Stimulated activated CD4-positive, alpha-beta T cell treated with anti-CD3 and anti-CD28 coated beads, Interleukin-1b, Interleukin-23, amount 100 ng/mL, for 24 hours (primary cell): Measurements from ENCODE around the gene ADAMTS8.

Source experiments
- DNase-seq, 4 experiments: peaks; one replicate each; pipeline ENCODE4 v3.0.0-alpha.2; 2020; ENCODE audit warnings: low read depth in 4 of 4, low spot score in 1 of 4

Gene ADAMTS8

DNA sequence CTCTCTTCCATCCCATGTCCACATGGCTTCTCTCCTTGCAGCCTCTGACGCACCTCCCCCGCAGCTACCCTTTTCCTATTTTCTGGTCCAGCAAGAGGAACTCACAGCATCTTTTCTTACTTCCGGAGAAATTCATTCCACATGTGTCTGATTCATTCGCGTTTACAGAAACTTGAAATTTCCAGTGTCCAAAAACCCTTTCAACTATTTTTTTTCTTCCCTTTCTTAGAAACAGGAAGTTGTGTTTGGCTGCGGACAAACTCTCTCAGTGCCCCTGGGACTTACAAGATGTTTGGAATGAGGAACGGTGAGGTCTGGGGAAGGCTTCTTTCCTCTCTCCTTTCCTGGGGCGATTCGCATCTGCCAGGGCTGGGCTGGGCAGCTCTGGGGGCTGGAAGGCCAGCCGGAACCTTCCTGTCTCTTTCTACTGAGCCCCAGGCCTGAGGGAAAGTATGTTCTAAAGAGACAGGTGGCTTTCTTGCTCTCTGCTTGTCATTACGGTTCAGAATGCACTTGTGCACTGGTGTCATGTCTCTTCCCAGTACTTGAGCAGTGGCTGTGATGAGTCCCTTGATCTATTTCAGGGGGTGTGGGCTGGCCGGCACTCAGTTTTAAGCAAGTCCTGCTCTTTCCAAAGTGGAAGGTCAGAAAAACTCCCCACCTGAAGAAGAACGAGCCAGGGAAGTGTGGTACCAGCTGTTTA, 27.5 kb downstream of the ADAMTS8 start:
- no peak for DNase-seq

DNA sequence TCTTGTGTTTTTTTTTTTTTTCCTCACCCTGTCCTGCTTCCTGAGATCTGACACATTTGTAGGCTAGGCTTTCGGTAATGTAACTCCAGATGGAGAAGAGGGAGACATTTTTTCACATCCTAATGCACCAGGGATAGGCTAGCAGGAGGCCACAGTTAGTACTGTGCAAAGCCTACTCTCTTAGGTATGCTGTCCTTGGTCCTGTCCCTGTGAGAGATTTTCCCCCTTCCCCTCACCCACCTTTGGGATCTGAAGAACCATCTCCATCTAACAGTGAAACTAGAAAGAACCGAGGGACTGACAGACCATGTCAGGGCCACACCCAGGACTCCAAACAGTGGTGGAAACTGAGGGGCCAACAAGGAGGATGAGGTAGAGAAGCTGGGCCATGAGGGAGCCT, 29.2 kb downstream of the ADAMTS8 start:
- DNase-seq, result no peak

DNA sequence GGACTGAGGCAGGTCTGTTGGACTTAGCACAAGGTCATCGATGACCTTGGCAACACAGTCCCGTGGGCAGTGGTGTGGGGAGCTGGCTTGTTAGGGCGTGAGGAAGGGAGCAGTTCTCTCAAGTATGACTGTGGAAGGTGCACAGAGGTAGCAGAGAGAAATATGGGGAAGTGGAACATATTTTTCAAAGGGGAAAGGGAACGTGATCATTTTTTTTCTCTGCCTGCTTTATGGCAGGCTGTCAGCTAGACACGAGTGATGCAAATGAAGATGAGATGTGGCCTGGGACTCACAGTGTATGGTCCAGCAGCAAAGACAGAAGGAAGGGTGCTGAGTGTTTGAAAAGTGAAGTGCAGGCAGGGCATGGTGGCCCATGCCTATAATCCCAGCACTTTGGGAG, 30.6 kb downstream of the ADAMTS8 start:
- DNase-seq, result no peak

DNA sequence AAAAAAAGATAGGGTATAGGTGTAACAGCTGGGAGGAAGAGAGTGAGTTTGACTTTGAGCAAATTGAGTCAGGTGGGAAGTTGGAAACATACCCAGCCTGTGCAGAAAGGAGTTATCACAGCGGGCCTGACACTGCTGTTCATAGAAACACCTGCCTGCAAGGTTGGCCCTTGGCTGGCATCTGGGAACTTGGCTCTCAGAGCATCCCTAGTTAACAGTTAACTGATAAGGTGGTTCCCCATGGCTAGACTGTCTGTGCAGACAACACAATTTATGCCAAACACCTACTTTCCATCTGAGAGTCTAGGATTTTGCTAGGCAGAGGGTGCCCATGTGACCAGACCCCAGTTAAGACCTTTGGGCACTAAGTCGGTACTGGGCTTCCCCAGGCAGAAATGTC, 31.4 kb downstream of the ADAMTS8 start:
- no peak for DNase-seq

DNA sequence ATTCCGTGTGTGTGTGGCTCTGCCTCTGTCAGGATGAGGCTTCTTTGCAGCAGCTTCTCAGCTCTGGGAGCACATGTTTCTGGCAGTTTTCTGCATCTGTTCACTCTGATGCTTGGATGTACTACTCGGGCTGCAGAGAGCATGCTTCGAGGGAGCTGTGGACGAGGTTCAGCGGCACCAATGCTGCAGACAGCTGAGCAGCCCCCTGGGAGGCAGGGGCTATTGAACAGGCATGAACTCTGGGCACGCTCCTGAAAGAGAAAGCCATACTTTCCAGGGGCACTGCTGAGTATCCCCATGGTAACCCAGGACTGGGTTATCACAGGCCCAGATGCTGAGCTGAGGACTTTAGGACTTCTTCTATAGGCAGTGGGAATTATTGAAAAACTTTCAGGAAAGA, 33.8 kb downstream of the ADAMTS8 start:
- no peak for DNase-seq

DNA sequence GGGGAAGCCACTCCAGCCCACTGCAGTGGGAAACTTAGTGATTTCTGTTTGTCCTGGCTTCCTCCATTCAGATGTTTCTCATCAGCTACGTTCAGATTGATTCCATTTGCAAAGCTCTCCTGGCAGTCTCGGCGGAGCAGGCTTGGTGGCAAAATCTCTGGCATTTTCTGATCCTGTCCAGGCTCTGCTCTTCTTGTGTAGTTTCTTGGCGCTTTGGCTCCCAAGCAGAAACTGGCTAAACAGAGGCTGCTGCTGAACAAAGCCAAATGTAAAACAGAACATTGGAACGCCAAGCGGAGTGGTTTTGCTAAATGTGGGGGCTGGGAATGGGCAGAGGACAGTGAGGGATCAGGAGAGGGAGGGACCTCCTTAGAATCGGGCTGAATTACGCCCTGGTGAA, 36.7 kb downstream of the ADAMTS8 start:
- no peak for DNase-seq

DNA sequence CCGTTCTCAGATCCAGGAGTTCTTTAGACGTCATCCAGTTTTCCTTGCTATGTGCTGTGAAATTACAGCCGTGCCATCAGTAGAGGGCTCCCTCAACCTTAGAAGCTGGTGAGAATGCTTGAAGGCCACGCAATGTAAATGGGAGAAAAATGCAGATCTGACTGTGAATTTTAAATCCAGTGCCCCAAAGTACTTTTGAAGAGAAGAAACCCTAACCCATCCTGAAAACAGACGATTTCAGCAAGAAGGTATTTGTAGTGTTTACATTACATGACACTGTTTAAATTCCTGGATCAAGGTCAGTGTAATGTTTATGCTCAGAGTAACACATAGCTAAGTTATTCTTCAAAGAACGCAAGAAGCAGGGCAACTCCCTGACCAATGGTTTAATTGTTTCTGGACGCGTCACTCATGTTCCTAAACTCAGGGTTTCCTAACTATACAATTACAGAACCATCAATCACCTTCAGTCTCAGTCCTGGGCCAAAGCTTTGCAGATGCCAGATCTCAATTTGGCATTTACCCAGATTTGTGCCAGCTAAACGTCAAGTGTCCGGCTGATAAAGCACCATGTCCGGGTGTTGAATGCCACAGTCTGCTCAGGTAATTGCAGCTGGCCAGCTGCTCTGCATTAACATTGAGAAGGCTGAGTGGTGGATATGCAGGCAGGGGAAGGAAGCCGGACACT, 38.2 kb downstream of the ADAMTS8 start:
- DNase-seq, result no peak

DNA sequence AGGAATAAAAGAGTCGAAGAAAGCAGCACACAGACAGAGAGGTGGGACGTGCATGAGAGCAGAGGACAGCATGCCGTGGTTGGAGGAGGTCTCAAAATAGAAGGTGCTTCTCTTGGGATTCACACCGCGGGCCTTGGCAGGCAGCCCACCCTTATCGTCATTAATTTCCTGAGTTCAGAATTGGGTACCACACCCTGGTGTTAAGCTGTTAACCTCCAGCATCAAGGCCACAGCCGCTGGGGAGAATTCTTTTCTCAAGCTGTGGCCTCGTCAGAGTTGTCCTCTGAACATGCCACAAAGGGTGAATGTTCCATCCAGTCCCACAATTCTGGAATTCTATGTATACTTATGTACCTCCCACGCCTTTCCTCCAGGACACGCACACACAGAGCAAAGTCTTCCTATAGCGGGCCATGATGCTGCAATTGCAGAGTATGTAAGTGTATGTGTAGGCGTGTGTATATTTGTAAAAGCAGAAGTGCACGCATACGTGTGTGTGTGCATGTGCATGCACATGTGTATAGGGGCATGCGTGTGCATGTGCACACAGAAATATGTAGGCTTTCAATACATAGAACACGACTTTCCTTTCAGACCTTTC, 39.0 kb downstream of the ADAMTS8 start:
- DNase-seq, result no peak

DNA sequence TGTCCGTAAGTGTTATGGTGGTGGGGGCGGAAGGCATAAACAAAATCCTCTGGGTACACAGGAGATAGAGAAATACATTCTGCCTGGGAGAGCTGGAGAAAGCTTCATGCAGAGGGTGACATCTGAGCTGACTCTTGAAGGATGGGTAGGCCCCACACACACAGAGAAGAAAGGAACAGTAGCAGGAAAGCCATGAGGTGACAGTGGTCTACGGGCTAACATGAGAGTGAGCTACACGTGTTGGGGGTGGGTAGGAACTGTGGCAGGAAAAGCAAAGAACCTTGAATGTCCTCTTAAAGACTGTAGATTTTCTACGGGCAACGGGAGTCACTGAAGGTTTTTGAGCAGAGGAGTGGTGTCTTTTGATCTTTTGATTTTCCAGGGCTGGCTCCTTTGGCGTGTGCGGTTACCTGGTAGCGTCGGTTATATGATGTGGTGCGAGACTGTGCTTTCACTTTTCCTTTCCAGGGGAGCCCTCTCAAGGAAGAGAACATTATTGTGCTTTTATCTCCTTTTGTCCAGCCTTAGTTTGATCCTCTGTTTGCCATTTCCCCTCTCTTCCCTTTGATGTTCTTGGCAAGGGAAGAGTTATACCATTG, 39.7 kb downstream of the ADAMTS8 start:
- peak in 1 of 4 experiments; percentile 4 for DNase-seq

DNA sequence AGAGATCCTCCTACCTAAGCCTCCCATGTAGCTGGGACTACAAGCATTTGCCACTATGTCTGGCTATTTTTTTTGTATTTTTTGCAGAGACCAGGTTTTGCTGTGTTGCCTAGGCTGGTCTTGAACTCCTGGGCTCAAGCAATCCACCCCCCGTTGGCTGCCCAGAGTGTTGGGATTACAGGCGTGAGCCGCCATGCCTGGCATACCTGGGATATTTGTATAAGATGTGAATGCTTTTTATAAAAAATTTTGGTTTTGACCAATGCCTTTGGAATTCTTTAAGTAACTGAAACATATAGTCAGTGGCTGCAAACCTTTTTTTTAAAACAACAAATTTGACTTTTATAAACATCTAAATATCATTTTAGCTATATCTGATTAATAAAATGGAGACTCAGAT, 42.4 kb downstream of the ADAMTS8 start:
- no peak for DNase-seq

DNA sequence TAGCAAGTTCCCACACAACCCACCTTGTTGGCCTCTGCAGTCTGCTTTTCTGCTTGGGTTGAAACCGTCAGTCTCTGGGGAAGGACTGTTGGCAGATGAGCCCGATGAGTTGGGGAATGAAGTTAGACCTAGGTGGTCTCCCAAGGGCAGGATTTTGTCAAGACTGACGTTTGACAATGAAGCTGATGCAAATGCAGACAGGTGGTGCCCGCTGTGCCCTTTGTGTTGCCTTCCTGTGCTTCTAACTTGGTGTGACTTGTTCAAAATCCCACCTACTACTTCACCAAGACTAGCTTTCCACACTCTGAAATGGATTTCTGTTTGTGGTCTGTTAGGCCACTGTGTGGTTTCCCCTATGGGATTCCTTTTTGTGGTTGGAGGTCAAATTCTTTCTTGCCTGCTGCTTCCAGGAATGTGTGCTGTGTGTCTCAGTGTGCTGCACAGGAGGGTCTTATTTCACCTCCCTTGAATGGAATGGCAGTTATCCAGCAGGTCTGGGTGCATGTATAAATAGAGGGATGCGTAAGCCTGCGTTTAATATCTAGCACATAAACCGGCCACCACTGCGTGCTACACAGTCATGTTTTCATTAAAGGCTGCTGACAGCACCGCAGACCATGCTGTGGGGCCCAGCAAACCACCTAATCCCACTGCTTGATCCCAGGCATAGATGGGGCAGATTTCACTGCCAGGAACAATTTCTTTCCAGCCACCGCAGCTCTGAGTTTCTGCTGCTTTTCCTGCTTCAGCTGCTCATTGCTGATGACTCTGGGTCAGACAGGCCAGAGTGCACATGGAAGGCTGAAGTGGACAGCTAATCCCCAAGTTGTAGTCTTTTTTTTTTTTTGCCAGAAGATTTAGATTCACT, 44.8 kb downstream of the ADAMTS8 start:
- DNase-seq, result no peak

DNA sequence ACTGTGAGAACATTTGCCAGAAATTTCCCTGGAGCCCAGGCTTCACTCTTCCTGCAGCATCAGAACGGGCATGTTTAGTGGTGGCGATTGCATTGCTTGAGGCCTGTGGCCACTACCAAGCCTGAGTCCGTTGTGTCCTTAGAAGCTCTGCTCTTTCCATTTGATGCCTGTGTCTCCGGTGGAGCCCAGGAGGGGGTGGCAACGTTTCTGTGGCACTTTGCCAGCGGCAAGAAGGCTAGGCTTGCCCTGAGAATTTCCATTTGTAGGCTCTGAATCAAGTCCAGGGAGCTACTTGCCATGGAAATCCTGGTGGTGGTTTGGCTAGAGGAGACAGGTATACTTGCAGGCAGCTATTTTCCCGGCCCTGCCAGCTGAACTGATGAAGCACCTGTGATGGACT, 47.1 kb downstream of the ADAMTS8 start:
- DNase-seq, result no peak

DNA sequence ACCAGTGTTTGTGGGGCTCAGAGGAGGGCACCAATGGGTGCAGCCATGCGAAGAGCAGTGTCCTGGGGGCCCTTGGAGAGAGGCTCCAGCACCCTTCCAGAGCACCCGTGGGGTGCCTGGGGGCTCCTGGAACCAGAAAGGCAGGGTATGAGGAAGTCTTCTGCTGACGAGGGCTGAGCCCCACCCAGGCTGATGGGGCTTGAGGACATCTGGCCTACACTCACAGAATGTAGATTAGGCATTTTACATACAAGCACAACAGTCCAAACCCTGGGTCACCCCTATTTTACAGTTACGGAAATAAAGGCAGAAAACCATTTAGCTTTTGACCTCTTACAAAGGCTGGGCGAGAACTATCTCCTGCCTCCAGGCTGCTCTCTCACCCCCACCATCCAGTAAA, 47.6 kb downstream of the ADAMTS8 start:
- no peak for DNase-seq

DNA sequence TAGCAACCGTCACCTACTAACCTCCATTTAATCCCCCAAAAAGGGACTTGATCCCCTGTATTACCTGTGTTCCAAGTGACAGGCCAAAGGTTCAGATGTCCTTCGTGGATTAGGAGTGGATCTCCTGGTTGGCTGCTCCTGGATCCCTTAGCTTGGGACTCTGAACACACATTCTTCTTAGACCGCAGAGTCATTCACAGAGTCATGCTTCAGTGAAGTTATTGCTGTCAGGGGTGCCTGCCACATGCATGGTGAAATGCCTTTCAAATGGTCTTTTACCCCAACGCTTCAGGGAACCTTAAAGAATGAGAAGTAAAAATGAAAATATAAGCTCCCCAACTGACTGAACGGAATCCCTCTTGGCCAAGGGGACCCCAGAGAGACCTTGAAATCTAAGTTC, 49.1 kb downstream of the ADAMTS8 start:
- no peak for DNase-seq

DNA sequence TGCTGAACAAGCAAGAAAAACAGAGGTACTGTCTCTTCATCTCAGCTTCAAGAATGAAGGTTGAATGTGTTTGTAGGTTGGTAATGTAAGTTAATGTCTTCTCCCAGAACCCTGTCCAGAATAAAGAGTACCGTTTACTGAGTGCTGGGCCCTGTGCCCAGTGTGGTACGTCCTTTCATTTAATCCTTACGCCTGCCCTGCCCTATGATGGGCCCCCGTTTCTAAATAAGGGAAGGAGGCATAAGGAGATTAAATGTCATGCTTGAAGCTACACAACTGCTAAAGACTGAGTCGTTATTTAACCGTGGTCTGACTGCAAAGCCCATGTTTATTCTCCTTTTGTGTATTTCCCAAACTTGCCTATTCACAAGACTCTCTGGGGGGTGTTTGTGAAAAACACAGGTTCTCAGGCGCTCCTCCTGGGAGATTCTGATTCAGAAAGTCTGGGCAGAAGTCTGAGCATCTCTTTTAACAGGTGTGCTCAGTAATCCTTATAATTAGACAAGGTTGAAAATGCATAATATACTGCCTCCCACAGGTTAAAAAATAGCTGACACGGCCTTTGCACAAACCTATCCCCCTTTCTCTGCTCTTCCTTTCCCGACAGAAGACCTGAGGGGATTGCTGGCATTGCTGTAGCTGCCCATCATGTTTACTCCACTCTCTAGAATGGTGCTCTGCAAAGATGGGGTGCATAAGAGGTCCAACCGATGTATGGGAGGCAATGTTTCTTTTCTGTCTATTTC, 57.4 kb downstream of the ADAMTS8 start:
- DNase-seq, result no peak

DNA sequence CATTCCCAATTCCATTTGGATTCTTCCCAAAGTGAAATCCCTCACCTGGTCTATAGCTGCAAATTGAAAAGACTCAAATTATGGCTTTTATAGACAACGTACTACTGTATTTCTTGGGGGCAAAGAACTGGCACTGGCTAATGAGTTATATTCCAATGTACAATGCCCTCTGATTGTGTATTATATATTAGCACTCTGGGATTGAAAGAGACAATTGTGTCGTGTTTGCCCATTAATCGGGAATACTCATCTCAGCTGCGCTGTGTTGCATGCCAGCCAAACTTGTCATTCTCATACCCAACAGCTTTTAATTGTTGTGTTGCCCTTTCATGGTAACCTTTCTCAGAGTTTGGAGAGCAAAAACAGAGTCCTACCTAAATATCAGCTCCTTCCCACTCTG, 58.7 kb downstream of the ADAMTS8 start:
- DNase-seq, result no peak

DNA sequence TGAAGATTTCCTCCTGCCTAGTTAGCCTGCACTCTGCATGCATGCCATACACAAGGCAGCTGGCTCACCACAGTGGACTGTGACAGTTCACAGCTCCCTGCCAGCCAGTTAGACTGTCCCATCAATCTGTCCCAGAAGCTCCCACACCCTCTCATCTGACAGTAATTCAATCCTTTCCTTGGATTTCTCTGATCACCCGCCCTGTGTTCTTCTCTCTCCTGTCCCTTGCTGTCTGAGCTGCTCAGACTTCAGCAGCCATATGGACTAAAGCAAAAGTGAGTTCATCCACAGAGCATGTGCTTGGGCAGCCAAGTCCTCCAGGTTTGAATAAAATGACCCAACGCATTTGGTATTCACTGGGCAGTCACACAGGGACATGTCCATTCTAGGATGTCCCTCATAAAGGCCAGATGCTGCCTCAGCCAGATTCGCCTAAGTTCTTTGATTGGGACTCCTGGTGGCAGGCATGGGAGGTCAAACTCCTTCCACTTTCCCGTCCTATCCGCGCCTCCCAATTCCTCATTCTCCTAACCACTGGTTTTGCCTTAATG, 59.2 kb downstream of the ADAMTS8 start:
- no peak for DNase-seq

DNA sequence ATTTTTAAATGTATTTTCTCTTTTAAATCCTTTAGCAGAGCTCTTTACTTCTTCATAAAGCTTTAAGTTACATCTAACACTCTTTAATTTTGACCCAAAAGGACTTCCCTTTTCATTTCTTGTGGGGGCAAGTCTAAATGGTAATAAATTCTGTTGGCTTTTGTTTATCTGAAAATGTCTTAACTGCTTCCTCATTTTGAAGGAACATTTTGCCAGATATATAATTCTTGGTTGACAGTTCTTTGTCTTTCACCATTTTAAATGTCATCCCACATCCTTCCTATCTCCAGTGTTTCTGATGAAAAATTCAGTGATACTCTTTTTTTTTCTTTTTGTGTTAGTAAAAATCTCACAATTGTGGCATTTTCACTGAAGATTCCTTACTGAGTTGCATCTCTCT, 69.0 kb downstream of the ADAMTS8 start:
- DNase-seq, result no peak

DNA sequence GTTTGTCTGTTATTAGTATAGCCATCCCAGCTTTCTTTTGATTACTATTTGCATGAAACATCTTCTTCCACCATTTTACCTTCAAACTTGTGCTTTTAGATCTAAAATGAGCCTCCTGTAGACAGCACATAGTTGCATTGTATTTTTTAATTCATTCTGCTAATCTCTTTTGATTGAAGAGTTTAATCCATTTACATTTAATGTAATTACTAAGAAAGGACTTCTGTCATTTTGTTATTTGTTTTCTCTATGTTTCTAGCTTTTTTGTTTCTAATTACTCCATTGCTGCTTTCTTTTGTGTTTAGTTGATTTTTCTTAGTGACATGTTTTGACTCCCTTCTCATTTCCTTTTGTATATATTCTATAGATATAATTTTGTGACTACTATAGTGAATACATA, 70.0 kb downstream of the ADAMTS8 start:
- no peak for DNase-seq
